TTC549 (cell line): ENCODE data around the gene CLEC1B.
A peak's percentile ranks its signal among the peaks of the same experiment; 100 is the strongest.
"Not testable (repeated sequence)": the region's sequence is repeated elsewhere in the genome, so short reads cannot be mapped to it uniquely, and the experiment has no call there.

Source experiments
- FAIRE-seq: peaks from 2 replicates; lab custom pipeline; 2012; peaks lifted over from hg19 to GRCh38; lab: Jason Lieb, UNC

CLEC1B gene

GRCh38 chr12:9999016-9999415 lies at the start of gene CLEC1B:
Gene CLEC1B (minus strand): TSS chr12:9999121. CDS start chr12:9999100, 21 bp downstream.
- FAIRE-seq, result no peak

DNA sequence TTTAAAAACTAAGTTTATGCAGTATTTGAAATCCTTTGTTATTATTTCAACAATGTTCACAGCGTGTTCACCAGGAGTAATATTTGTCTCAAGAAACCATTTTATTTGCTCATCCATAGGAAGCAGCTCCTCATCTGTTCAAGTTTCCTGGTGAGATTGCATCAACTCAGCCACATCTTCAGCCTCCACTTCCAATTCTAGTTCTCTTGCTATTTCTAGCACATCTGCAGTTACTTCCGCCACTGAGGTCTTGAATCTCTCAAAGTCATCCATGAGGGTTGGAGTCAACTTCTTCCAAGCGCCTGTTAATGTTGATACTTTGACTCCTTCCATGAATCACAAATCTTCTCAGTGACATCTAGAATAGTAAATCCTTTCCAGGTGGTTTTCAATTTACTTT lies 49.6 kb upstream of the CLEC1B start:
- FAIRE-seq, result no peak

- FAIRE-seq, result no peak
Observed at GRCh38 chr12:10042167-10042566, 43.2 kb upstream of the CLEC1B start.

DNA sequence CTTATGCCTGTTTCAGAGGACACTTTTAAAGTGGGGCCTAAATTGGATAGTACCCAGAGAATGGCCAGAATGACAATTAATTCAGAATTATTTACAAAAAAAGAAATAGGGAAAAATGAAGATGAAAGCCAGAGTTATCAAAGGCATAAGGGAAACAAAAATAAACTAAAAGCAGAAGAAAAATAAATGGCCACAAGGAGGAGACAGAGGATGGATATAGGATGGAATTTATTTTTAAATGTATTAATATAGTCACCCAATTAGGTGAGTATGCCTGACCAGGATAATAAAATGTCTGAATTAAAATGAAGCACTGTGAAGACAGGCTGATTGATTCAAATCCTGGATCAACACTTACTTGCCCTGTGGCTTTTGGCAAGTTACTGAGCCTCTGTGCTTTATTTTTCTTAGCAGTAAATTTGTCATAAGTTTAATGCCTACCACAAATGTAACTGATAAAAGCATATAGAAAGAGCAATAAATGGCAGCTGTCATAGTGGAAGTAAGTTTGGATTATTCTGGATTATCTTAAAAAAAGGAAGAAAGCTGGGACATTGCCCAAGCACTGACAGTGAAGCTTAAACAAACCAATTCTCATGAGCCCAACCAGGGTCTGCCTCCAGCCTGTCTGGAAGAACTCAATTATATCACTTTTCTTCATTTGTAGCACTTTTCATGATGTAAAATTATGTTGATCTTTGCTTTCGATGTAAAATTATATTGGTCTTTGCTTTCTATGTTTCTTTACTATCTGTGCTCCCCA lies 35.0 kb upstream of the CLEC1B start:
- FAIRE-seq, result peak; percentile 82

DNA sequence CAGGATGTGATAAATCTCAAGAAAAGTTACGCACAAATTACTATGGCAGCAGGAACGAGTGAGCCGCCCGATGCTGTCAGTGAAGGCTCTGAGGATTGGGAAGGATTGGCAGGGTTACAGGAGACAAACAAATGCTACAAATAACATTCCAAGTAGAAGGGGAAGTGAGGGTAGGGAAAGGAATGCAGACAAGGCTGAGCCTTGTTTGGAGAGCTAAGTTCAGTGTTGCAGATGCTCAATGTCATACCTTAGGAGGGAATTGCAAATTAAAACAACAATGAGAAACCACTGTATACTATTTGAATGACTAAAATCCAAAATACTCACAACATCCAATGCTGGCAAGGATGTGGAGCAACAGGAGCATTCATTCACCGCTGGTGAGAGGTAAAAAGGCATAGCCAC lies 32.9 kb upstream of the CLEC1B start:
- FAIRE-seq, result no peak

- no peak for FAIRE-seq
Observed at GRCh38 chr12:10031321-10031720, 32.4 kb upstream of the CLEC1B start.

- FAIRE-seq, result no peak
Observed at GRCh38 chr12:10030446-10030845, 31.5 kb upstream of the CLEC1B start, which contains the start of gene CLEC9A. Gene CLEC9A (plus strand): TSS chr12:10030682. CDS start chr12:10052688, 22,006 bp downstream.

DNA sequence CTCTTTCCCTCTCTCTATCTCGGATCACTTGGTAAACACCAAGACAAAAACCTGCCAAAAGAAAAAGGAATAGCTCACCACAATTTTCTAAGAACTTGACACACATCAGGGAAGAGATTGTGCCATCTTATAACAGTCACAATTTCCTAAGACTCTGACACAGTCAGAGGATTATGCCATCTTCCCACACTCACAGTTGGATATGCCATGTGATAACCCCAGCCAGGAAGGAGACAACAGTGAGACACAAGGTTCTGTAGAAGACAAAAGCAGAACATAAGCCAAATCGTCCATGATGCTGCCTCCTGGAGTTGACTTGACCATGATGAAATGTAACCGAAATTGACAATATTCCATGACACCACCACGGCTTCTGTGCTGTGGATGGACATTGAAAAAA lies 28.8 kb upstream of the CLEC1B start:
- no peak for FAIRE-seq

DNA sequence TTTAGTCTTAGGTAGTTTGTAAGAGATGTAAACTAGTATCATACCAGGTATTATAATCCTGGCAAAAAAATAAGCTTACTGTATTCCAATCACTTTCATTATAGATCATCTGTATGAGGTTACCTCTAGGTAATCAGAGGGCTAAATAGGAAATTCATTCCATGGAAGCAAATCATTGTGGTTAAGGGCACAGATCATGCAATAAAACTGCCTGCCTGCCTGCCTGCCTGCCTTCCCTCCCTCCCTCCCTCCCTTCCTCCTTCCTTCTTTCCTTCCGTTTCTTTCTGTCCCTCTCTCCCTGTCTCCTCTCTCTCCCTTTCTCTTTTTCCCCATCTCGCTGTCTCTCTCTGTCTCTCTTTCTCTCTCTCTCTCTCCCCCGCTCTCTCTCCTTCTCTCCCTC lies 28.4 kb upstream of the CLEC1B start:
- FAIRE-seq, result no peak

DNA sequence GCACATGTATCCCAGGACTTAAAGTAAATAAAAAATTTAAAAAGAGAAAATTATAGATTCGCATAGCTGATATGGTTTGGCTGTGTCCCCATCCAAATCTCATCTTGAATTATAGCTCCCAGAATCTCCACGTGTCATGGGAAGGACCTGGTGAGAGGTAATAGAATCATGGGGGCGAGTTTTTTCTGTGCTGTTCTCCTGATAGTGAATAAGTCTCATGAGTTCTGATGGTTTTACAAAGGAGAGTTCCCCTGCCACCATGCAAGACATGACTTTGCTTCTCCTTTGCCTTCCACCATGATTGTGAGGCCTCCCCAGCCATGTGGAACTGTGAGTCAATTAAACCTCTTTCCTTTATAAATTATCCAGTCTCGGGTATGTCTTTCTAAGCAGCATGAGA lies 27.7 kb upstream of the CLEC1B start:
- not testable (repeated sequence) for FAIRE-seq

DNA sequence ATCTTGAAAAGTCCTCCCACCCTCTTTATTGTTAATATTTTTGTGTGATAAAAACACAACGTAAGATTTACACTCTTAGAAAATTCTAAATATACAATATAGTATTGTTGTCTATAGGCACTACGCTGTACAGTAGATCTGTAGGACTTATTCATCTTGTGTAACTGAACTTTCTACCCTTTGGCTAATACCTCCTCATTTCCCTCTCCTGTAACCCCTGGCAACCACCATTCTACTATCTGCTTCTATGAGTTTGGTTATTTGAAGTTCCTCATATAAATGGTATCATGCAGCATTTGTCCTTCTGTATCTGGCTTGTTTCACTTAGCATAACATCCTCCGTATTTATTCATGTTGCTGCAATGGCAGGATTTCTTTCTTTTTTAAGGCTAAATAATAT lies 26.3 kb upstream of the CLEC1B start:
- FAIRE-seq, result no peak

DNA sequence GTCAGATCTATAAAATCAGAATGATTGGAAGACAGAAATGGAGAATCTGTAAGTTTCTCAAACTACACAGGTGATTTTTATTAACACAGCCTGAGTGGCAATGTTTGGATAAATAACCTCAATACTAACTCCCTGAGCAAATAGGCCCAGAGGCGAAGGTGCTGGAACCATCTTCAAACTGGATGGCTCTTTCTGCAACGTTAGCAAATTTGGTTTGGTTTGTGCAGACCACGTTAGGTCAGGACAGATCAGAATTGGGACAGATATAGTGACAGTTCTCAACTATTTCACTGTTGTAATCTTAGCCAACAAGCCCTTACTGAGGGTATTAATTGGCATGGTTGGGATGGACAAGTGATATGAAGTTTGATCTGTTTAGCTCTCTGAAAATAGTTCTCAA lies 22.4 kb upstream of the CLEC1B start:
- FAIRE-seq, result no peak

- FAIRE-seq, result no peak
Observed at GRCh38 chr12:10018386-10018785, 19.5 kb upstream of the CLEC1B start.

DNA sequence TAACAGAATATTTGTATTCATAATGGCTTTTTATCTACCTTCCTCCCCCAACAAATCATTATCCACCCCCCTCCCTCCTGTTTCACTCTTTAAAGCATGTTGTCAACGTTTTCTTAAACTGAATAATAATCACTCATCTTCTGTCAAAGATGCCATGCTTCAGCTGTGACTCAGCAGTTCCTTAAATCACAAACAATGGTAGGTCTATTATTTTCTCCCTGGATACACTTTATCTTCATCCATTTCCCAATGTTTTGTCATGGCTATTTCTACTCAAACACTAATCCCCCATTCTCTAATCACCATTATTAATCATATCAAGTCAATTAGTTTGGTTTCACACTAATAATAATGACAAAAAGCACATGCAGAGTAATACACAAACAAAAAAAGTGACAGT lies 18.0 kb upstream of the CLEC1B start:
- no peak for FAIRE-seq

DNA sequence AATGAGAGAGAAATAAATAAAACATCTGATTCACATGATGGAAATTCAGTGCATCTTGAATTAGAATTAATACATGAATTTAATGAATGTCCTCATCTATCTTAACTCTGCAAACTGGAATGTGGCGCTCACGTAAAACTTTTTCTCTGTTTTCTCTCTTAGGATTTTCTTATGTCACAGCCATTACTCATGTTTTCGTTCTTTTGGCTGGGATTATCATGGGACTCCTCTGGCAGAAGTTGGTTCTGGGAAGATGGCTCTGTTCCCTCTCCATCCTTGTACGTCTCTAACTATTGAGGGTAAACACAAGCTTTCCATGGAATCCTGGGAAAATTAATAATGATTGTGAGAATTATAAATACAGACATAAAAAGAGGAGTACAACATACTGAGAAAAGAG lies 16.5 kb upstream of the CLEC1B start:
- no peak for FAIRE-seq

- FAIRE-seq, result no peak
Observed at GRCh38 chr12:10012630-10013330, 13.9 kb upstream of the CLEC1B start.

- FAIRE-seq, result no peak
Observed at GRCh38 chr12:10001171-10001776, 2.4 kb upstream of the CLEC1B start.

- no peak for FAIRE-seq
Observed at GRCh38 chr12:9992296-9992695, 6.6 kb downstream of the CLEC1B start.

DNA sequence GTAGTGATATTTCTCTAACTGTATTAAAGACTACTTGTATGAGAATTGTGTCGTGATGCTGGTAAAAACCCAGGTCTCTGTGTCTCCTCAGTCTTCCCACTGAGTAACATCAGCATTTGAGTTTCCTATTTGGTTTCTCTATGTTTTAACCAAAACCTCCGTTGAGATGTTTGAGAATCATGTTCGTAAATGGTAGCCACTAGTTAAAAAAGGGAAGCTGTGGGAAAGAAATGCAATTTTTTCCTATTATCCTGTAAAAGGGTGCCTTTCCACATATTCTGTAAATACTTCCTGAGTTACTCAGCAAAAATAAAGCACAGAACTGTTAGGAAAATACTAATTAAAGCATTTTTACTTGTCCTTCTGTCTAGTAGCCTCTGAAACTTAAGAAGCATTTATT lies 7.0 kb downstream of the CLEC1B start:
- FAIRE-seq, result no peak

- no peak for FAIRE-seq
Observed at GRCh38 chr12:9980126-9980525, 18.8 kb downstream of the CLEC1B start.

GRCh38 chr12:9977916-9978315 lies 21.0 kb downstream of the CLEC1B start:
- FAIRE-seq, result peak; percentile 49

DNA sequence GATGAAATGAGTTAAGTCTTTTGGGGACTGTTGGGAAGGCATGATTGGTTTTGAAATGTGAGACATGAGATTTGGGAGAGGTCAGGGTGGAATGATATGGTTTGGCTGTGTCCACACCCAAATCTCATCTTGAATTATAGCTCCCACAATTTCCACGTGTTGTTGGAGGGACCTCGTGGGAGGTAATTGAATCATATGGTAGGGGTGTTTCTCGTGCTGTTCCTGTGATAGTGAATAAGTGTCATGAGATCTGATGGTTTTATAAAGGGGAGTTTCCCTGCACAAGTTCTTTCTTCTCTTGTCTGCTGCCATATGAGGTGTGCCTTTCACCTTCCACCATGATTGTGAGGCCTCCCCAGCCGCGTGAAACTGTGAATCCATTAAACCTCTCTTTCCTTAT lies 22.3 kb downstream of the CLEC1B start:
- FAIRE-seq, result not testable (repeated sequence)

- no peak for FAIRE-seq
Observed at GRCh38 chr12:9975614-9976013, 23.3 kb downstream of the CLEC1B start.
